HepG2 (cell line): ENCODE measurements around the gene DENND4B. TPM values are rescaled to one million over a fixed set of nuclear protein-coding genes. Genes with fewer than 3 reads are reported as not detected.

ENCODE experiments used
- AHR ChIP-seq: IDR thresholded peaks from 2 replicates; pipeline ENCODE4 v1.6.1; 2018; ENCODE audit warnings: missing genetic modification reagents, missing compliant biosample characterization
- ATF6 ChIP-seq: sonication (generic); formaldehyde crosslinking; conservative IDR thresholded peaks from 2 replicates; pipeline ENCODE4 v1.4.0; 2020; ENCODE audit warnings: missing genetic modification reagents
- GATAD1 ChIP-seq: IDR thresholded peaks from 2 replicates; pipeline ENCODE4 v1.6.1; 2016; ENCODE audit warnings: missing genetic modification reagents, missing compliant biosample characterization
- TBX3 ChIP-seq: fragments of 450-650 bp; IDR thresholded peaks from 2 replicates; pipeline ENCODE4 v1.6.1; 2017; ENCODE audit warnings: antibody characterized with exemption, mild to moderate bottlenecking, inconsistent platforms, borderline replicate concordance
- ZBTB40 ChIP-seq, 2 experiments: fragments of 450-650 bp in 1 of 2; sonication (generic) in 1 of 2; formaldehyde crosslinking in 1 of 2; IDR thresholded peaks; 2 replicates each; pipeline versions ENCODE4 v1.6.1 to v1.8.0; 2016 to 2022; ENCODE audit warnings: antibody characterized with exemption in 1 of 2, mild to moderate bottlenecking in 1 of 2, missing genetic modification reagents in 1 of 2
- ZMAT3 ChIP-seq: sonication (generic); formaldehyde crosslinking; conservative IDR thresholded peaks from 2 replicates; pipeline ENCODE4 v1.7.0; 2021; ENCODE audit warnings: missing genetic modification reagents
- ZNF318 ChIP-seq: sonication (generic); formaldehyde crosslinking; IDR thresholded peaks from 2 replicates; pipeline ENCODE4 v1.4.0; 2020; ENCODE audit warnings: mild to moderate bottlenecking, missing genetic modification reagents
- ZNF709 ChIP-seq: sonication (generic); formaldehyde crosslinking; IDR thresholded peaks from 2 replicates; pipeline ENCODE4 v1.5.0; 2020; ENCODE audit warnings: mild to moderate bottlenecking, missing genetic modification reagents
- ZSCAN31 ChIP-seq: sonication (generic); formaldehyde crosslinking; IDR thresholded peaks from 2 replicates; pipeline ENCODE4 v1.5.0; 2020; ENCODE audit warnings: low read depth, mild to moderate bottlenecking, missing genetic modification reagents
- polyA plus RNA-seq, 8 experiments: library from polyadenylated mRNA; depleted of rRNA in 3 of 8; stranded (reverse) in 7 of 8; unstranded in 1 of 8; fragments of >200 nt; fragmentation: Illumina TruSeq in 4 of 8; extraction: Trizol in 4 of 8; gene quantifications; 2 replicates each; pipeline versions ENCODE4 v1.2.1 to v1.2.3, GENCODE V29; 2011 to 2016; ENCODE audit warnings: low read depth in 4 of 8, missing spikeins in 1 of 8, mixed read lengths in 1 of 8; ENCODE audit not compliant: insufficient read depth in 1 of 8
- total RNA-seq, 5 experiments: library from RNA; depleted of rRNA; stranded (reverse); fragments of >200 nt; fragmentation: Illumina TruSeq; extraction: Trizol; gene quantifications; 2 replicates each; pipeline ENCODE4 v1.2.3, GENCODE V29; 2016; ENCODE audit warnings: low read depth in 1 of 5

DENND4B gene
- total and polyA plus RNA-seq, 2 of the 13 experiments (the other 11 are each of a cell fraction or from before 2014, with no cell fraction given) = 15.1 to 20.3 TPM

- no peak for TF ChIP-seq ZBTB40 (IDR thresholded peaks at IDR 0.05)
- no peak for TF ChIP-seq ZBTB40 (CRISPR knock-in tag; IDR thresholded peaks at IDR 0.05)
- TF ChIP-seq ZNF709 (CRISPR knock-in tag) = no peak
- no peak for TF ChIP-seq ZNF318
- no peak for TF ChIP-seq ATF6 (CRISPR knock-in tag)
- no peak for TF ChIP-seq AHR (CRISPR knock-in tag)
- TF ChIP-seq ZSCAN31 (CRISPR knock-in tag) = no peak
- TF ChIP-seq GATAD1 (CRISPR knock-in tag) = no peak
- no peak for TF ChIP-seq ZMAT3
- TF ChIP-seq TBX3 = no peak
These were observed 44.7 kb upstream of the DENND4B start (continued) for GRCh38 chr1:153991151-153991630.
